ENCODE measurements around the gene STUM. TPM values are rescaled to one million over a fixed set of nuclear protein-coding genes. Genes with fewer than 3 reads are reported as not detected.

Gene STUM
- total RNA-seq, 1 experiment from 2014 or later: 0.03 TPM

DNA sequence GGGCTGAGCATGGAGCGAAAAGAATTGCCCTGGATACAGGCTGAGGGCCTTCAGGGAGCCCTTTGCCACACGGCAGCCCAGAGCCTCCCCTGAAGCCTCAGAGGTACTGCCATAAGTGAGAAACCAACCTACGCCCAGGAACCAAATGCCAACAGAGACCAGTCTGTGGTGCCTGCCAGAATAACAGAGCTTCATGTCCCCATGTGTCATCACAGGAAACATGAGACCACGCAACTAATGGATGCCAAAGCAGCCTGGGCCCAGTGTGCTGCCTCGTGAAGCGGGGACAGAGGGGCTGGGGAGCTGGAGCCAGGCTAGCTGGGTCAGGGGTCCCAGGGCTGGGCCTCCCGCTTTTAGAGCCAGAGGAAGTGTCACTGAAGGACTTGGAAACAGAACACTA lies 18.7 kb upstream of the STUM start:
- intact Hi-C loops (cut with micrococcal nuclease; ENCODE audit: unreplicated experiment) (no loop called here), in situ Hi-C loops (cut with HindIII; ENCODE audit: low pct_unique_long_range_greater_than_20kb, low sequenced_read_pairs) (no loop called here)
- Histone ChIP-seq H3K9me3 (ENCODE audit: control insufficient read depth, insufficient read depth, low read depth, low read length) (no peaks in the 10 kb centered on the region), H3K27me3 (ENCODE audit: control insufficient read depth, insufficient read depth, low read length) (peaks cover 8% of the 10 kb centered on the region), H3K27ac (ENCODE audit: low read length) (no peak overlapping the region), H3K36me3 (ENCODE audit: control insufficient read depth, insufficient read depth, low read length) (no peaks in the 10 kb centered on the region), H3K4me3 (ENCODE audit: low read depth in 2 of 2, low read length in 2 of 2) (no peak overlapping the region), H3K4me1 (ENCODE audit: control insufficient read depth, insufficient read depth, low read length) (no peaks in the 10 kb centered on the region)
- ATAC-seq (no peak), DNase-seq (ENCODE audit: low read depth, low spot score) (no peak)
- CTCF ChIA-PET: no interaction called here
- BruUV-seq (replicated peaks): no TSS peak
- POLR2A ChIA-PET: no interaction called here
- TF ChIP-seq SIN3A (IDR thresholded peaks at IDR 0.05; ENCODE audit: borderline replicate concordance, insufficient read depth, low read depth, low read length) (no peak), POLR2AphosphoS5 (IDR thresholded peaks at IDR 0.05; ENCODE audit: low read depth, low read length) (no peak), TCF7L2 (IDR thresholded peaks at IDR 0.05; ENCODE audit: low read depth, low read length) (no peak)
- TF ChIP-seq, protein P1, sequence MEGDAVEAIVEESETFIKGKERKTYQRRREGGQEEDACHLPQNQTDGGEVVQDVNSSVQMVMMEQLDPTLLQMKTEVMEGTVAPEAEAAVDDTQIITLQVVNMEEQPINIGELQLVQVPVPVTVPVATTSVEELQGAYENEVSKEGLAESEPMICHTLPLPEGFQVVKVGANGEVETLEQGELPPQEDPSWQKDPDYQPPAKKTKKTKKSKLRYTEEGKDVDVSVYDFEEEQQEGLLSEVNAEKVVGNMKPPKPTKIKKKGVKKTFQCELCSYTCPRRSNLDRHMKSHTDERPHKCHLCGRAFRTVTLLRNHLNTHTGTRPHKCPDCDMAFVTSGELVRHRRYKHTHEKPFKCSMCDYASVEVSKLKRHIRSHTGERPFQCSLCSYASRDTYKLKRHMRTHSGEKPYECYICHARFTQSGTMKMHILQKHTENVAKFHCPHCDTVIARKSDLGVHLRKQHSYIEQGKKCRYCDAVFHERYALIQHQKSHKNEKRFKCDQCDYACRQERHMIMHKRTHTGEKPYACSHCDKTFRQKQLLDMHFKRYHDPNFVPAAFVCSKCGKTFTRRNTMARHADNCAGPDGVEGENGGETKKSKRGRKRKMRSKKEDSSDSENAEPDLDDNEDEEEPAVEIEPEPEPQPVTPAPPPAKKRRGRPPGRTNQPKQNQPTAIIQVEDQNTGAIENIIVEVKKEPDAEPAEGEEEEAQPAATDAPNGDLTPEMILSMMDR (IDR thresholded peaks at IDR 0.05): no peak
- TF ChIP-seq, protein P2, sequence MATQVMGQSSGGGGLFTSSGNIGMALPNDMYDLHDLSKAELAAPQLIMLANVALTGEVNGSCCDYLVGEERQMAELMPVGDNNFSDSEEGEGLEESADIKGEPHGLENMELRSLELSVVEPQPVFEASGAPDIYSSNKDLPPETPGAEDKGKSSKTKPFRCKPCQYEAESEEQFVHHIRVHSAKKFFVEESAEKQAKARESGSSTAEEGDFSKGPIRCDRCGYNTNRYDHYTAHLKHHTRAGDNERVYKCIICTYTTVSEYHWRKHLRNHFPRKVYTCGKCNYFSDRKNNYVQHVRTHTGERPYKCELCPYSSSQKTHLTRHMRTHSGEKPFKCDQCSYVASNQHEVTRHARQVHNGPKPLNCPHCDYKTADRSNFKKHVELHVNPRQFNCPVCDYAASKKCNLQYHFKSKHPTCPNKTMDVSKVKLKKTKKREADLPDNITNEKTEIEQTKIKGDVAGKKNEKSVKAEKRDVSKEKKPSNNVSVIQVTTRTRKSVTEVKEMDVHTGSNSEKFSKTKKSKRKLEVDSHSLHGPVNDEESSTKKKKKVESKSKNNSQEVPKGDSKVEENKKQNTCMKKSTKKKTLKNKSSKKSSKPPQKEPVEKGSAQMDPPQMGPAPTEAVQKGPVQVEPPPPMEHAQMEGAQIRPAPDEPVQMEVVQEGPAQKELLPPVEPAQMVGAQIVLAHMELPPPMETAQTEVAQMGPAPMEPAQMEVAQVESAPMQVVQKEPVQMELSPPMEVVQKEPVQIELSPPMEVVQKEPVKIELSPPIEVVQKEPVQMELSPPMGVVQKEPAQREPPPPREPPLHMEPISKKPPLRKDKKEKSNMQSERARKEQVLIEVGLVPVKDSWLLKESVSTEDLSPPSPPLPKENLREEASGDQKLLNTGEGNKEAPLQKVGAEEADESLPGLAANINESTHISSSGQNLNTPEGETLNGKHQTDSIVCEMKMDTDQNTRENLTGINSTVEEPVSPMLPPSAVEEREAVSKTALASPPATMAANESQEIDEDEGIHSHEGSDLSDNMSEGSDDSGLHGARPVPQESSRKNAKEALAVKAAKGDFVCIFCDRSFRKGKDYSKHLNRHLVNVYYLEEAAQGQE (IDR thresholded peaks at IDR 0.05; ENCODE audit: insufficient read depth in 1 of 2, low read depth in 2 of 2, low read length in 1 of 2): no peak

DNA sequence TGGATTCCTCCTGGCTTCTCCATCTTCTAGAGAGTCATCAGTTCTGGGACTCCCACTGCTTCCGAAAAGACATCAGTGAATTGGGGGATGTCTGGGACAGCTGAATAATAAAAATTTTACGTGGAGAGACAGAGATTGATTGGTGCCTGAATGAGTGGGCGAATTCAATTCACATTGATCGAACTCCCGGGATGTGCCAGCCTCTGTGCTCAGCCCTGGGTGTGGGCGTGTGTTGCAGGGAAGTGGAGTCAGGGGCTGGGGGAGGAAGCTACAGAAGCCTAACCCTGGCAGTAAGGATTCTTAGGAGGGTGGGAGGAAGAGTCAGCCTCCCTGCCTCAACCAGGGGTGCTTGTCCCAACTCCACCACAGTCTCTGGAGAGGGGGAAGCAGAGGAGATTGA lies 18.0 kb upstream of the STUM start:
- Histone ChIP-seq H3K4me3 (ENCODE audit: low read depth in 2 of 2, low read length in 2 of 2) (no peak overlapping the region), H3K27me3 (ENCODE audit: control insufficient read depth, insufficient read depth, low read length) (peaks cover 8% of the 10 kb centered on the region; the same call in 1 of the 2 replicates), H3K36me3 (ENCODE audit: control insufficient read depth, insufficient read depth, low read length) (no peaks in the 10 kb centered on the region), H3K9me3 (ENCODE audit: control insufficient read depth, insufficient read depth, low read depth, low read length) (no peaks in the 10 kb centered on the region), H3K4me1 (ENCODE audit: control insufficient read depth, insufficient read depth, low read length) (no peaks in the 10 kb centered on the region), H3K27ac (ENCODE audit: low read length) (no peak overlapping the region)
- intact Hi-C loops (cut with micrococcal nuclease; ENCODE audit: unreplicated experiment): no loop called here
- POLR2A ChIA-PET: no interaction called here
- BruUV-seq (replicated peaks): no TSS peak
- DNase-seq (ENCODE audit: low read depth, low spot score) (no peak), ATAC-seq (no peak)
- in situ Hi-C loops (cut with HindIII; ENCODE audit: low pct_unique_long_range_greater_than_20kb, low sequenced_read_pairs): no loop called here
- CTCF ChIA-PET: no interaction called here
- TF ChIP-seq POLR2AphosphoS5 (IDR thresholded peaks at IDR 0.05; ENCODE audit: low read depth, low read length) (no peak), SIN3A (IDR thresholded peaks at IDR 0.05; ENCODE audit: borderline replicate concordance, insufficient read depth, low read depth, low read length) (no peak), TCF7L2 (IDR thresholded peaks at IDR 0.05; ENCODE audit: low read depth, low read length) (no peak)
- TF ChIP-seq, protein P1 (IDR thresholded peaks at IDR 0.05): no peak
- TF ChIP-seq, protein P2 (IDR thresholded peaks at IDR 0.05; ENCODE audit: insufficient read depth in 1 of 2, low read depth in 2 of 2, low read length in 1 of 2): no peak

All from Panc1 (cell line).